ENCODE data around the gene GPI.
"Not testable (repeated sequence)": the region's sequence is repeated elsewhere in the genome, so short reads cannot be mapped to it uniquely, and the experiment has no call there.

The GPI gene

GRCh38 chr19:34343751-34344150 is 21.2 kb upstream of the GPI start:
- DNase-seq, result no peak

GRCh38 chr19:34345947-34346351 is 19.0 kb upstream of the GPI start:
- peak; percentile 68 for DNase-seq

GRCh38 chr19:34347561-34348165 is 17.3 kb upstream of the GPI start:
- DNase-seq, result no peak

GRCh38 chr19:34348899-34349487 is 16.0 kb upstream of the GPI start:
- DNase-seq, result no peak

GRCh38 chr19:34350161-34350561 is 14.8 kb upstream of the GPI start:
- DNase-seq, result peak; percentile 74

- DNase-seq, result peak; percentile 36
Observed at GRCh38 chr19:34351382-34351826, 13.6 kb upstream of the GPI start.

- no peak for DNase-seq
Observed at GRCh38 chr19:34353546-34353945, 11.4 kb upstream of the GPI start.

GRCh38 chr19:34355201-34355600 is 9.8 kb upstream of the GPI start:
- DNase-seq, result no peak

GRCh38 chr19:34356875-34357274 is 8.1 kb upstream of the GPI start:
- no peak for DNase-seq

- no peak for DNase-seq
Observed at GRCh38 chr19:34357431-34357830, 7.6 kb upstream of the GPI start.

- peak; percentile 96 for DNase-seq
Observed at GRCh38 chr19:34359140-34359953, 5.6 kb upstream of the GPI start.

GRCh38 chr19:34359954-34360315 is 5.1 kb upstream of the GPI start:
- DNase-seq, result no peak

GRCh38 chr19:34360354-34360909 is 4.6 kb upstream of the GPI start:
- no peak for DNase-seq

- DNase-seq, result no peak
Observed at GRCh38 chr19:34362679-34363069, 2.3 kb upstream of the GPI start.

- DNase-seq, result no peak
Observed at GRCh38 chr19:34363094-34363493, 1.9 kb upstream of the GPI start.

GRCh38 chr19:34363930-34364329 is 1.1 kb upstream of the GPI start:
- DNase-seq, result no peak

GRCh38 chr19:34364462-34364829 is 550 bp upstream of the GPI start:
- no peak for DNase-seq

GRCh38 chr19:34365463-34366401 is 736 bp downstream of the GPI start:
- no peak for DNase-seq

- no peak for DNase-seq
Observed at GRCh38 chr19:34366738-34367623, 2.0 kb downstream of the GPI start.

GRCh38 chr19:34367624-34367957 is 2.6 kb downstream of the GPI start:
- no peak for DNase-seq

GRCh38 chr19:34368338-34368737 is 3.3 kb downstream of the GPI start:
- DNase-seq, result no peak

GRCh38 chr19:34369166-34369565 is 4.2 kb downstream of the GPI start:
- not testable (repeated sequence) for DNase-seq
